Activated naive CD8-positive, alpha-beta T cell treated with anti-CD3 and anti-CD28 coated beads, Interleukin-2, amount 50 U/mL, for 24 hours (primary cell): ENCODE data around the gene CACNG5.

Experiments used
- ATAC-seq: fragments of 150-1000 bp; cut with Tn5 transposase; one replicate; pipeline ENCODE4 v1.10.0; 2021
- DNase-seq: peaks from one replicate; pipeline ENCODE4 v3.0.0; 2021
- H3K27ac Mint-ChIP-seq: one replicate; pipeline ENCODE4 v1.8.0; 2021; ENCODE audit warnings: mild to moderate bottlenecking, mixed read lengths
- H3K27me3 Mint-ChIP-seq: one replicate; pipeline ENCODE4 v1.8.0; 2021; ENCODE audit warnings: mixed read lengths
- H3K36me3 Mint-ChIP-seq: one replicate; pipeline ENCODE4 v1.8.0; 2021; ENCODE audit warnings: low read depth, mixed read lengths
- H3K4me1 Mint-ChIP-seq: one replicate; pipeline ENCODE4 v1.8.0; 2021; ENCODE audit warnings: mixed read lengths
- H3K4me3 Mint-ChIP-seq: one replicate; pipeline ENCODE4 v1.8.0; 2021; ENCODE audit warnings: mild to moderate bottlenecking, moderate library complexity, mixed read lengths
- H3K9me3 Mint-ChIP-seq: one replicate; pipeline ENCODE4 v1.8.0; 2021; ENCODE audit warnings: mixed read lengths

The CACNG5 gene

DNA sequence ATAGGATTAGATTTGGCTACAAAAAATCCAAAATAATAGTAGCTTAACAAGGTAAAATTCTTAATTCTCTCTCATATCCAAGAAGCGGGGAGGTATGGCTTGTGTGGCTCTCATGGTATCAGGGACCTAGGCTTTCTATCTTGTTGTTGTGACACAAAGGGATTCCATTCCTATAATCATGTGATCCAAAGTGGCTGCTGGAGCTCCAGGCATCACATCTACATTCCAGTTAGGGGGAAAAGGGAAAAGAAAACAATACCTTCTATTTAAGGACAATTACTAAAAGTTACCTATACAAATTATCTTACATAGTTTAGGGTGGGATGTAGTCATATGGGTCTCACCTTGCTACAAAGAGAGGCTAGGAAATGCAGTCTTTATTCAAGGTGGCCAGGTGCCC is 82.0 kb downstream of the CACNG5 start:
- H3K27ac Mint-ChIP-seq: no peak overlapping the region
- no peak for DNase-seq
- H3K27me3 Mint-ChIP-seq: peaks cover 5% of the 10 kb centered on the region
- no peak overlapping the region for H3K4me3 Mint-ChIP-seq
- no peak for ATAC-seq
- peaks cover 4% of the 10 kb centered on the region for H3K9me3 Mint-ChIP-seq
- no peaks in the 10 kb centered on the region for H3K36me3 Mint-ChIP-seq
- no peaks in the 10 kb centered on the region for H3K4me1 Mint-ChIP-seq

DNA sequence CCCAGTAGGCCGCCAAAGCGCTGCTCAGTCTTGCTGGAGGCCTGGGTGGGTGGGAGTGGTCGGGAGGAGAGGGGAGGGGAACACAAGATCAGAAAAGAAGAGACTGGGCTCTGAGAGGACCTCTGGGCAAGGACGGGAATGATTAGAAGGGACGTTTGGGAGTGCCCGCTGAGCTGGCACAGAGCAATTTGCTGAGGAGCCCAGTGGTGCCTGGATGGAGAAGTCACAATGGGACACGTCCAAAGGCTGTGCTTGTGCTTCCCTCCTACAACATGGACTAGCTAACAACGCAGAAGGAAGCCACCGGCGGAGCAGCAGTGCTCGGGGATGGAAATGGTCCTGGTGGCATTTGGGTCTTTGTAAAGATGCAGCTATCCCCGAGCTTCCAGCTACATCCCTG is 84.0 kb downstream of the CACNG5 start:
- no peaks in the 10 kb centered on the region for H3K4me1 Mint-ChIP-seq
- ATAC-seq: no peak
- H3K4me3 Mint-ChIP-seq: no peak overlapping the region
- H3K36me3 Mint-ChIP-seq: no peaks in the 10 kb centered on the region
- H3K9me3 Mint-ChIP-seq: peaks cover 4% of the 10 kb centered on the region
- H3K27me3 Mint-ChIP-seq: peaks cover 13% of the 10 kb centered on the region
- no peak for DNase-seq
- no peak overlapping the region for H3K27ac Mint-ChIP-seq

DNA sequence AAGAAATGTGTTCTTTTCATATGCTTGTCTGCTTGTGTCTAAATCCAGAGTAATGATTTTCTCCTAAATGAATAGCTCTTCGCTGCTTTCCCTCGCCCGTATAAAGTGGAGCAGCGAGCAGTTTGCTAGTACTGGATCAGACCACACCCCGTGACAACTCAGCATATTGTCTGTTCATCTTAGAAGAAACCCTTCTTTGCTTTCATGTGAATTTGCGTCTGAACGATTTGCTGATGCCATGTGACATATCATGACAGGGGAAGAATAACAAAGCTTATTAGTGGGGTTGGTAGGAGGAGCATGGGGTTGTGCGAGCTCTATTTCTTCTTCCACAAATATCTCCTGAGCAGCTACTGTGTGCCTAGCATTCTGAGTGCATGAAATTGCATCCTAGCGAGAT is 85.5 kb downstream of the CACNG5 start:
- Mint-ChIP-seq H3K4me3 (no peak overlapping the region), H3K4me1 (no peaks in the 10 kb centered on the region), H3K27me3 (peaks cover 13% of the 10 kb centered on the region), H3K27ac (no peak overlapping the region), H3K9me3 (peaks cover 4% of the 10 kb centered on the region), H3K36me3 (no peaks in the 10 kb centered on the region)
- DNase-seq: no peak
- ATAC-seq: no peak

DNA sequence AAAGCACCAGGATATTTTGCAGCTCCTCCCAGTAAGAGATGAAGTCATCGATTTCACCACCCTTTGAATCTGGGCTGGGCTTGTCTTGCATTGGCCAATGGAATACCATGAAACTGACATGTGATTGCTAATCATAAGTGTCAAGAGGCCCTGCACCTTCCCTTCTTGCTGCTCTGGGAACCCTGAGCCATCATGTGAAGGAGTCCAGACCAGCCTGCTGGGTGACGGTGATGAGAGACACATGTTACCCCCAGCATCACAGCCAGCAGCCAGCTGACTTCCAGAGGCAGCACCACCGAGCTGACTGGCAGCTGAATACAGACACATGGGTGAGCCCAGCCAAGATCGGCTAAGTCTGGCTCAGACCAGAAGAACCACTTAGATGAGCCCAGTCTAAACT is 86.0 kb downstream of the CACNG5 start:
- no peaks in the 10 kb centered on the region for H3K4me1 Mint-ChIP-seq
- ATAC-seq (no peak), DNase-seq (no peak)
- no peak overlapping the region for H3K4me3 Mint-ChIP-seq
- H3K9me3 Mint-ChIP-seq: peaks cover 4% of the 10 kb centered on the region
- peaks cover 14% of the 10 kb centered on the region for H3K27me3 Mint-ChIP-seq
- no peak overlapping the region for H3K27ac Mint-ChIP-seq
- no peaks in the 10 kb centered on the region for H3K36me3 Mint-ChIP-seq

DNA sequence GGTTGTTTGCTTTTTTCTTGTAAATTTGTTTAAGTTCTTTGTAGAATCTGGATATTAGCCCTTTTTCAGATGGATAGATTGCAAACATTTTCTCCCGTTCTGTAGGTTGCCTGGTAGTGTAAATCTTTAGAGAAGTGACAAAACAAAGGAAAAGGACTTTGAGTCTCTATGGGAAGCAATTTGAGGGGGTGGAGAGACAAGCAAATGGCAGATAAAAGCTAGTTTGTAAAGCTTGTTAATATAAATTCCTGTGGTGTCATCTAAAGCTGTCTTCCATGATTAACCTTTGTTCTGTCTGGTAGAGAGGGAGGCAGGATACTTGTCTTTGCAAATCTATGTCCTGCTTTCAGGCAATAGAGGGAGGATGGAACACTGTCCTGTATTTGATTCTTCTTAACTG is 89.0 kb downstream of the CACNG5 start:
- ATAC-seq: no peak

DNA sequence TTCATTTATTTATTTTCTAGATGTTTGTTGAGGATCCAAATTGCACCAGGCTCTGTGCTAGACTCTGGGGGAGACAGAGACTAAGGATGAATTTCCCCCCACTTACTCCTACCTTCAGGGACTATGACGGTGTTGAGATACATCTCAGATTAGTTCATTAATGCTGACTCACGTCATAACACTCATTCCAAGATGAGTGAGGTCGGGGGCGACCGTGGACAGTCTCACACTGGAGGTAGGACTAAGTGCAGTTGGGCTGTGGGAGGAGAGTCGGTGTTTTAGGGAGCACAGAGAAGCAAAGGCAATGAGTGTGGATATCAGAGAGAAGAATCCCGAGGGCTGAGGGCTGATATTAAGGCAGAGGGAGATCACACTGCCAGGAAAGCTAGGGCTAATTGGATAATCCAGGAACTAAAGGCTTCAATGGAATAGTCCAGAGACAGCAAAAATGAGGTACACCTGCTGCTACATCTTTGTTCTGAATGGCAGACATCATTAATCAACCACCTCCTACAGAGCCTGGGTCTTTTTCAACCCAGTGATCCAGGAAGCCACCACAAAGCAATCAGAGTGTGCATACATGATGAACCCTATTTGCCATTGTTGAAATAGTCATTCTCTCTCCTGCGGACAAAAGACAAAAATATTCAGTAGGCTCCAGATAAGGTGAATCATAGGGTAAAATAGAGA is 91.0 kb downstream of the CACNG5 start:
- DNase-seq: no peak
- Mint-ChIP-seq H3K4me3 (no peak overlapping the region), H3K4me1 (no peaks in the 10 kb centered on the region), H3K9me3 (peaks cover 4% of the 10 kb centered on the region), H3K27ac (no peak overlapping the region), H3K27me3 (peaks cover 28% of the 10 kb centered on the region), H3K36me3 (no peaks in the 10 kb centered on the region)
- no peak for ATAC-seq

More for the DNA sequence above, 89.0 kb downstream of the CACNG5 start:
- H3K4me1 Mint-ChIP-seq: no peaks in the 10 kb centered on the region
- no peaks in the 10 kb centered on the region for H3K36me3 Mint-ChIP-seq
- no peak for DNase-seq
- peaks cover 4% of the 10 kb centered on the region for H3K9me3 Mint-ChIP-seq
- peaks cover 28% of the 10 kb centered on the region for H3K27me3 Mint-ChIP-seq
- no peak overlapping the region for H3K27ac Mint-ChIP-seq
- H3K4me3 Mint-ChIP-seq: no peak overlapping the region

DNA sequence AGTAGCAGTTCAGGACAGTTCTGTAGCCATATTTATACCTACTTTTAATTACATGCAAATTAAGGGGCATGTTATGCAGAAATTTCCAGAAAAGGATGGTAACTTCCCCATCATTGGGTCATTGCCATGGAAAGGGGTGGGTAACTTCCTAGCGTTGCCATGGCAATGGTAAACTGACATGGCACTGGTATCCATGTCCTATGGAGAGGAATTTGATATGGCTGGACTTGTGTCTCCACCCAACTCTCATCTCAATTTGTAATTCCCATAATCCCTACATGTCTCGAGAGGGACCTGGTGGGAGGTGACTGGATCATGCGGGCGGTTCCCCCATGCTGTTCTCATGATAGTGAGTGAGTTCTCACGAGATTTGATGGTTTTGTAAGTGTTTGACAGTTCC is 94.0 kb downstream of the CACNG5 start:
- DNase-seq (no peak), ATAC-seq (no peak)
- Mint-ChIP-seq H3K4me1 (no peaks in the 10 kb centered on the region), H3K27ac (no peak overlapping the region), H3K27me3 (peaks cover 23% of the 10 kb centered on the region), H3K9me3 (no peaks in the 10 kb centered on the region), H3K36me3 (no peaks in the 10 kb centered on the region), H3K4me3 (no peak overlapping the region)

DNA sequence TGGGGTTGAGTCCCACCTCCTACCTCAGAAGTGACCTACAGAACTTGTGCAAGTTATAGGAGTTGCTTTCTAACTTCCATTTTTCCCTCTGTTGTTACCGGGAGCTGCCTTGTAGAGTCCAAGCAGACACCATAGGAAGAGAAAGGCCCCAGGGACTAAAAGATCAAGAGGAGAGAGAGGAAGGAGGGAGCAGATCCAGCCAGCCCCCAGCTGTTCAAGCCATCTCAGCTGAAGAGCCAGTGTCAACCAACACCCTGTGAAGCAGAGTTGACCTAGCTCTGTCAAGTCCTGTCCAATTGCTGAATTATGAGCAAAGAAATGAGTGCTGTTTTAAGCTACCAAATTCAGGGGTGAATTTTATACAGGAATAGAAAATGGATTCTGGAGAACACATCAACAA is 94.7 kb downstream of the CACNG5 start:
- peaks cover 21% of the 10 kb centered on the region for H3K27me3 Mint-ChIP-seq

DNA sequence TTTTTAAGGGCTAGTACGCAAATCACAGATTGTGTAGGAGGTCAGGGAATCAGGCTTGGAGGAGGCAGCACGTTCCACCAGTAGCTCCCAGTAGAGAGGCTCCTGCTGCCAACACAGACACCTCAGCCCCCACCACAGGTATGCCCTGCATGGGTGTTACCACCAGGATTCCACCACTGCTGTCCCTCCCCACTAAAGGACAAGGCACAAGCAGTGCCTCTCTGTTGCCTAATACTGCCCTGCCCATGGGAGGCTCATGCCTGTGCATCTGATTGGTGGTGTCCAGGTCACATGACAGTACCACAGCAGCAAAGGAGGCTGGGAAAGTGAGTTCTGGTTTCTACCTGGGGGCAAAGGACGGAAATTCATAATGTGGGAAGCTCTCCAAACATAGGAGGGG is 96.0 kb downstream of the CACNG5 start:
- ATAC-seq: no peak
- H3K27me3 Mint-ChIP-seq: peaks cover 18% of the 10 kb centered on the region
- no peak overlapping the region for H3K4me3 Mint-ChIP-seq
- H3K4me1 Mint-ChIP-seq: no peaks in the 10 kb centered on the region
- peaks cover 9% of the 10 kb centered on the region for H3K9me3 Mint-ChIP-seq
- DNase-seq: no peak
- H3K27ac Mint-ChIP-seq: no peak overlapping the region
- H3K36me3 Mint-ChIP-seq: no peaks in the 10 kb centered on the region

More for the DNA sequence above, 94.7 kb downstream of the CACNG5 start:
- ATAC-seq (no peak), DNase-seq (no peak)
- no peak overlapping the region for H3K4me3 Mint-ChIP-seq
- H3K4me1 Mint-ChIP-seq: no peaks in the 10 kb centered on the region
- H3K27ac Mint-ChIP-seq: no peak overlapping the region
- H3K36me3 Mint-ChIP-seq: no peaks in the 10 kb centered on the region
- peaks cover under 1% of the 10 kb centered on the region for H3K9me3 Mint-ChIP-seq

DNA sequence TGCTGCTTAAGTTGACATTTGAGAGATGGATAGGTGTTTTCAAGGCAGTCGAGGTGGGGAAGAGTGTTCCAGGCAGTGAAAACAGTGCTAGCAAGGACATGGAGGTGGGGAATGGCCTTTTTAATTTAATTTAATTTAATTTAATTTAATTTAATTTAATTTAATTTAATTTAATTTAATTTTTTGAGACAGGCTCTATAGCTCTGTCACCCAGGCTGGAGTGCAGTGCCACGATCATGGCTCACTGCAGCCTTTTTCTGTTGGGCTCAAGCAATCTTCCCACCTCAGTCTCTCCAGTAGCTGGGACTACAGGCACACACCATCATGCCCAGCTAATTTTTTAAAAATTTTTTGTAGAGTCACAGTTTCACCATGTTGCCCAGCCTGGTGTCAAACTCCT is 97.4 kb downstream of the CACNG5 start:
- H3K4me3 Mint-ChIP-seq: no peak overlapping the region

DNA sequence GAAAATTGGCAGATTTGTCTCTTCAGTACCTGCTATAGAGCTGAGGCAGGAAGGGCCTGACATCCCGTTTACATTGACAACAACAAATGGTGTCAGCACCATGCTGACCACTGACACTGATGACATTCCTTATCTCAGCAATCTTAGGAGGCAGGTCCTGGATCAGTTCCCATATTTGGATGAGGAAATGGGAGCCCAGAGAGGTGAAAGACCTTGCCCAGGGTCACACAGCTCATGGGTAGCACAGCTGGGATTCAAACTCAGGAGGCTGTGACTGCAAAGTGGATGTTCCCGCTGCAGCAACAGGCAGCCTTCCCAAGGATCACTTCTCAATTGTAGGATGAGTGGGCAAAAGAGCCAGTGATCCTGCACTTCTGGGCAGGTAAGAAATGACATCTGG is 99.1 kb downstream of the CACNG5 start:
- Mint-ChIP-seq H3K9me3 (peaks cover 23% of the 10 kb centered on the region), H3K4me3 (no peak overlapping the region), H3K36me3 (no peaks in the 10 kb centered on the region), H3K4me1 (no peaks in the 10 kb centered on the region), H3K27ac (no peak overlapping the region), H3K27me3 (peaks cover 15% of the 10 kb centered on the region)
- no peak for DNase-seq
- ATAC-seq: no peak

More for the DNA sequence above, 97.4 kb downstream of the CACNG5 start:
- Mint-ChIP-seq H3K4me1 (no peaks in the 10 kb centered on the region), H3K27me3 (peaks cover 14% of the 10 kb centered on the region), H3K9me3 (peaks cover 12% of the 10 kb centered on the region), H3K36me3 (no peaks in the 10 kb centered on the region), H3K27ac (no peak overlapping the region)
- DNase-seq (no peak), ATAC-seq (no peak)
